Stimulated activated CD8-positive, alpha-beta memory T cell treated with anti-CD3 and anti-CD28 coated beads, Interleukin-2, amount 100 ng/mL, for 48 hours (primary cell): Measurements from ENCODE around the gene NHLRC1.

Source experiments
- DNase-seq, 2 donors: peaks; one replicate each; pipeline ENCODE4 v3.0.0-alpha.2; 2020; ENCODE audit warnings: low read depth in 2 of 2

Gene NHLRC1

GRCh38 chr6:18139935-18140621 is 17.6 kb upstream of the NHLRC1 start:
- DNase-seq: no peak

DNA sequence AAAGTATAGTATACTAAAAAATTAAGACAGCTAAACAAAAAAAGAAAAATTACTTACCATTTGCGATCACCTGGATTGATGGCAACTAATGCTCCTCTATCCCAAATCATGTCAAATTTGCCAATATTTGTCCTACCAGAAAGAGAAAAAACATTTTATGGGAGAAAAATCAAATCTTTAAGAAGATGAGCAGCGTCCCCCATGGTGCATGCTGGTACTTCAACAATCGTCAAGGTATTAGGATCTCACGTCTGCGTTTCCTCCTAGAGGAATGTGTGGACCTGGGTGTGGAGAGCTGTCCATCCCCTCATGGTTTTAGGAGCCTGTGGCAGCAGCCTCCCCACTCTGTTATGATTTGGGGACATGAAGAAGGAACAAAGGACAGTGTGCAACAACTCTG is 16.4 kb upstream of the NHLRC1 start:
- no peak for DNase-seq

DNA sequence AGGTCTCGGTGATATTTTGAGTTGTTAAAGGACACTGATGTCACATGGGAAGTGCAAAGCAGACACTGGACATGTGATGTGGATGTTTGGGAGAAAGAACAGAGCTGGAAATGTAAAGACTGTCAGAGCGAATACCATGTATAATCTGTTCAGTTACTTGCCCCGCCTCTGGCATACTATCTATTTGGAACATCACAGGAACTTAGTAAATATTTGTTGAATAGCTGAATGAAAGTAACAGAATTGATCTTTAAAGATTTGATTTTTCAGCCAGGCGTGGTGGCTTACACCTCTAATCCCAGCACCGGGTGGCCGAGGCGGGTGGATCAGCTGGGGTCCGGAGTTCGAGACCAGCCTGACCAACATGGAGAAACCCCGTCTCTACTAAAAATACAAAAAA is 13.8 kb upstream of the NHLRC1 start:
- DNase-seq: no peak

DNA sequence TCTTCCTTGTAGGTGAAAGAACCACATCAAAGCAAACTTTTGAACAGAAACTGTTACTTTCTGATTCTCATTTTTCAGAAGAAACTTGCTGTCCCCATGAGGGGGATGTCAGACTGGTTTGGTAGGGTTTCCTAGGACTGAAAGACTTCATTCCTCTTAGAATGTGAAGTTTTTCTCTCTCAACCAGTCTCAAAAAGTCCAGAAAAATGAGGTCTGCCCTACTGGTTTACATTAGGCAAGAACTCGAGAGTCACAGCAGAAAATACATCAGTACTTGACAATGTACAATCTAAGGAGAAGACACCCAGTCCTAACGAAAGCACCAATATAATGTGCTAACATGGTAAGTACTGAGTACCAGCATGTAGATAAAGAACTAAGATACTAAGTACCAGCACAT is 12.7 kb upstream of the NHLRC1 start:
- no peak for DNase-seq

GRCh38 chr6:18132346-18132745 is 9.9 kb upstream of the NHLRC1 start:
- DNase-seq: no peak

DNA sequence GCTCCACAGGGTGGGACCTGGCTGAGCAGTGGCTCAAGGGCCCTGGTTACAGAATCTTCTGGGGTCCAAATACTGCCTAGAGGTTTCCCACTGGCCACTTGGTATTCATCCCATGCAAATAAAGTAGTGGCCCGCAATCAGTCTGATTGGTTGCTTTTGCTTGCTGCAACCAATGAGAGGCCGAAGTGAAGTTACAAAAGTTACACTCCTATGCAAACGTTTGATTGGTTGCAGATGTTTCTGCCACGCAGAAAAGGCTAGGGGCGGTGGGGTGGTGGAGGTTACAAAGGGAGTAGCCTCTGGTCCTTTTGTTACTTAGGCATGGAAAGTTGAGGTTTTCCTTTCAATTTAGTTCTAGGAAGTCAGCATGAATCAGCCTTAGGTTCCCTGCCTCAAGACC is 3.6 kb upstream of the NHLRC1 start:
- no peak for DNase-seq

- DNase-seq: no peak
These were observed 823 bp downstream of the NHLRC1 start for GRCh38 chr6:18121580-18122127.

- no peak for DNase-seq
These were observed 3.2 kb downstream of the NHLRC1 start for GRCh38 chr6:18119236-18119635.

DNA sequence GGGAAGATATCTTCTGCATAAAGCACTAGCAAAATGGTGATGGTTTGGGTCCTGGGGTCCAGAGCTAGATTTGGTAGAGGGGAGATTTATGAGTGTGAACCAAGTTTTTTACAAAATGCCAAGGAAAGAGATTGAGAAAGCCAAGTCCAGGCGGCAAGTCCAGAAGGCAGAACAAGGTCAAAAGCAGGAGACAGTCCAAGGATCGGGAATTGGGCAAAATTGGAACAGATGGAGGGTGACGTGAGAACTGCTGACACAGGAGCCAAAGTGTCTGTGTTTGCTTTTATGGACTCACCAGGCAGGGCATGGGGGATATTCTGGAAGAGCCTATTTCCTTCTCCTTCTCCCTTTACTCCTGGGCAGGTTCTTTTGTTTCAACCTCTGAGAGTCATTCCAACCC is 4.1 kb downstream of the NHLRC1 start:
- DNase-seq: no peak

DNA sequence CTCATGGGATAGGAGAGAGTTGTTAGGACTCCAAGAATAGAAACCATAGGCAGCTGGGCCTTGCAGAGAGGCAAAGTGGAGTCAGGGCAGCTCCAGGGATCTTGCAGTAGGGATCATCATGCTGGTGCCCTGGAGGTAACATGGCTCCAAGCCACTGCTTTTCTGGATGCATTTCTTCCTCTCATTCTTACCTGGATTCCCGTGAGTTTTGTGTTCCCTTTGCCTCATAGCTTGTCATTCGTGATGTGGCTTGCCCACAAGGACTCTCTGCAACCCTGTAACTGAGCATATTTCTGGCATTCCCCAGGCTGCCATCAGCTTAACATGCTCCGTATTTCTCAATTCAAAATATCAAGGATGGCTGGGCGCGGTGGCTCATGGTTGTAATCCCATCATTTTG is 5.3 kb downstream of the NHLRC1 start:
- DNase-seq: no peak

DNA sequence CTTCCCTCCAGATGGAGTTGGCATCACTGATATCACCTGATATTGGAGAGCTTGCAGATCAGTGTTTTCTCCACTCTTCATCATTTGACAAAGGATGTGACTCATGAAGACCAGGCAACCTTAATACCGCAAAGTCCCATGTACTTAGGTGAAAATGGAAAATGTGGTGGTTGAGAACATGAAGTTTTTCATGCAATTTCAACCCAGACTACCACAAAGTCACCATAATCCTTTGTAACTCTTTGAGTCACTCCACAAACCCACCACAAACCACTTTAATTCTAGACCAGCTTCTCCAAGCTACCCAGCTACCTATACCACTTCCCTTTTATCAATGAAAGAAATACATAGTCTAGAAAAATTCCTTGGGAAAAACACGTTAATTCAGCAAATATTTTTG is 7.1 kb downstream of the NHLRC1 start:
- no peak for DNase-seq

DNA sequence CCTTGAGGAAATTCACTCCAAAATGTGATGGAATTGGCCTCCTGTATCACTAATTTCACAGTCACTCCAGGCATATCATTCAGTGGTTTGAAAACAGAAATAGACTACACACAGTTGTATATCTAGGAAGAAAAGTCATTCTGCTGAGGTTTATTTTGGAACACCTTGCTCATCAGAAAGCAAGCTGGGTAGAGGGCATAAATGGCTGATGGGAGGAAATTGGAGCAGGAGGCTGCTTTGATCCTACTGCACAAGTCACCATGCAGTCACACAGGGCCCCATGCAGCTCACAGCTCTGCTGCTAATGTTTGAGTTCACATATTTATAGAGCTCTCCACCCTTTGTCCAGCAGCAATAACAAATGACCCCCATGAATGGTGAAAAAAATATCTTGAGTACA is 12.3 kb downstream of the NHLRC1 start:
- no peak for DNase-seq

- no peak for DNase-seq
These were observed 15.4 kb downstream of the NHLRC1 start for GRCh38 chr6:18107061-18107460.

DNA sequence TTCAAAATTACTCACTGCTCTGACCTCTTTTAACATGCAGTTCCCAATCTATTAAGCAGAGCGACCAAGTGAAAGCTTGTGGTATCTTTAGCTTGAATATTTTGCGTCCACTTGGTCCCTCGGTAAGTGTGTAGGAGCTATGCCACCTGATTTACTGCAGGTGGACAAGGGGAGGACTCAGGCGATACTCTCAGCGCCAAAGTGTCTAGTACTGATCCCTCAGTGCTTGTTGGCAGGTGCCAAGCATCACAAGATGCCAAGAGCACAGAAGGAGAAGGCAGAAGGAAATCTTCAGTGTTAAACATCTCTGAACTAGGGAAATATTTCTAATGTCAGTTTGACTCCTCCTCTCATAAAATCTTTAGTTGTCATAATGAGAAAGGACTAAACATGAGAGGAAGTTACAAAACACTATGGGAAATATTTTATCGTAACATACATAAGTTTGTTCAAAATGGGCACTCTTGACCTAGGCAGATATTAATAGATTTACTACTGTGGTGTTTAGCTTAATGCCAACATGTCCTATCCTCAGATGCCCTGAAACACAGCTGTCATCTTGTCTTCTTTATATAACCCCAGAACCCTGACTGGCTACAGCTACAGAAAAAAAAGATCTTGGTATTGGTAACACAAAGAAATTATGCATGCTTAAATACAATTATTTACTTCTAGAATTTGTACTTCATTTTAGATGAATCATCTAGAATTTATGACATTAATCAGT is 19.5 kb downstream of the NHLRC1 start:
- DNase-seq: no peak

- no peak for DNase-seq
These were observed 20.6 kb downstream of the NHLRC1 start for GRCh38 chr6:18101873-18102272.

GRCh38 chr6:18101271-18101670 is 21.2 kb downstream of the NHLRC1 start:
- DNase-seq: no peak

DNA sequence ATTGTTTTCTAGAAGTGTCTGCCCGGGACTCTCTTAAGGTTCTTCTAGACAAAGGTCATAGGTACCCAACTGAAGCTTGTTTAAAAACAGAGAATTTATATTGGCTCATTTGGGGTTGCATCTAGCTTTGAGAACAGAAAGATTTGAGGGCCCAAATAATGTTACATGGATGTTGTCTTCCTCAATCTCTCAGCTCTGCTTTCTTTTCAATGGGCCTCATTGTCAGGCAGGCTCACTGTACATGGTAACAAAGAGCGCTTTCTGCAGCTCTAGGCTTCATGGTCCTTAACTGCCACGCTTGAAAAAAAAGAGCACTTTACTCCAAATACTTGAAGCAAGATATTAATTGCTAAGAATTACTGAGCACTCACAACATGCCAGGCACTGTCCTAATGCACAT is 22.2 kb downstream of the NHLRC1 start:
- no peak for DNase-seq

DNA sequence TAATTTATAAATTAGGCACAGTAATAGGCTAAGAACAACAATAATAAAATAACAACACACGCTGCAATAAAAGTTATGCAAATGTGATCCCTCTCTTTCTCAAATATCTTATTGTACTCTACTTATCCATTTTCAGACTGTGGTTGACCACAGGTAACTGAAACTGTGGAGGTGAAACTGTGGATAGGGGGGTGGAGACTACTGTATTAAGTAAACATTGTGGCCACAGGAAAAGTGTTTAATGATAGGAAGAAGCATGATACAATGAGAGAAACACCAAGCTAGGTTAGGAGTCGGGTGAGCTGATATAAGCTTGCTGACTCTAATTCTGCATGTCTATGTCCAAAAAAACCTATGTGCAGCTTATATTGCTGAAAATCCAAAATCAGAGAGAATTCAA is 23.0 kb downstream of the NHLRC1 start:
- no peak for DNase-seq

GRCh38 chr6:18096423-18096822 is 26.1 kb downstream of the NHLRC1 start:
- no peak for DNase-seq

DNA sequence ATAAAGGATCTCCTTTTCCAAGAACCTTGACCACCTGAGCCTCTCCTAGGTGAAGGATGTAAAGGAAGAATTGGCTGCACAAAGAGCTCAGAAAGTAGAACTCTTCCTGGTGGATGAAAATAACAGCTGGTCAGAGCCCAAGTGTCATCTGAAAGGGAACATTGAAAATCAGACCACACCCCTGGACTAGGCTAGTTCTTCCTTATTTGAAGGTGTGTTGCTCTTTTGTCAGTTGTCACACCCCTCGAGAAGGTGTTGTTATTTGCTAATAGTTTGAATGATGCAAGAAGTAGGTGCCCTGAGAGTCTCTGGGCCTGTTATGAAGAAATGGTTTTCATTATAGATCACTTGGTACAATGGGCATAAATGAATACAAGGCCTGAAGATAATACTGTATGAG is 31.1 kb downstream of the NHLRC1 start:
- DNase-seq: no peak

GRCh38 chr6:18090349-18090786 is 32.1 kb downstream of the NHLRC1 start:
- no peak for DNase-seq

GRCh38 chr6:18088419-18089296 is 33.8 kb downstream of the NHLRC1 start:
- DNase-seq: no peak
